ENCODE data around the gene FAM161A. TPM values are rescaled to one million over a fixed set of nuclear protein-coding genes. Genes with fewer than 3 reads are reported as not detected.

Gene FAM161A
- total RNA-seq (2014; rRNA removed; shearing (Covaris generic)): 3.7 and 5.3 TPM in 2 replicates

GRCh38 chr2:61853847-61854563 is at the start of gene FAM161A:
FAM161A (minus strand) TSS chr2:61854060; CDS start chr2:61854041, 19 bp downstream.

GRCh38 chr2:61888267-61889055 is 34.6 kb upstream of the FAM161A start, which contains the start of gene CCT4:
CCT4 (minus strand) TSS chr2:61888656; CDS start chr2:61888507, 149 bp downstream.

Small RNA genes within 50 kb of the gene (small RNA-seq; reads per million reads assigned to genes)
- gene RPS24P7: not detected

Other genes starting within 250 kb of the FAM161A start
- 152 and 174 TPM in 2 replicates for gene CCT4, start 34.6 kb upstream of the FAM161A start, total RNA-seq (2014; rRNA removed; shearing (Covaris generic))
- gene COMMD1, start 51.6 kb upstream of the FAM161A start, total RNA-seq (2014; rRNA removed; shearing (Covaris generic)): 15.8 and 21.6 TPM in 2 replicates

Measured in A375 (cell line).